K562 (cell line): ENCODE results near the gene ACTL10.
A peak's percentile ranks its signal among the peaks of the same experiment; 100 is the strongest.

Experiments
- HDAC1 ChIP-seq, 2 experiments: fragments of 450-650 bp; IDR thresholded peaks; 2 replicates each; pipeline ENCODE4 v1.6.1; 2016 to 2017; ENCODE audit warnings: inconsistent platforms in 1 of 2, mild to moderate bottlenecking in 1 of 2, moderate library complexity in 1 of 2
- SLC30A9 ChIP-seq: fragments of 250-450 bp; sonication (Bioruptor Pico); IDR thresholded peaks from 2 replicates; pipeline ENCODE4 v1.8.0; 2022; ENCODE audit warnings: mild to moderate bottlenecking, moderate library complexity
- TF ChIP-seq, protein P1 (sequence below), 3 experiments: IDR thresholded peaks in 2 of 3; conservative IDR thresholded peaks in 1 of 3; 2 replicates each; pipeline ENCODE4 v1.5.1; 2011 to 2012; ENCODE audit warnings: low read length in 3 of 3, mild to moderate bottlenecking in 3 of 3, control low read depth in 2 of 3, improper control_type of control experiment in 1 of 3, inconsistent platforms in 1 of 3, low read depth in 1 of 3, mixed read lengths in 1 of 3, moderate library complexity in 1 of 3; ENCODE audit not compliant: insufficient read depth in 2 of 3
- TF ChIP-seq, protein P2 (sequence below): fragments of 200-800 bp; sonication (Bioruptor generic); IDR thresholded peaks from 2 replicates; pipeline ENCODE4 v1.6.1; 2016; ENCODE audit warnings: missing genetic modification characterization, missing compliant biosample characterization

DNA sequence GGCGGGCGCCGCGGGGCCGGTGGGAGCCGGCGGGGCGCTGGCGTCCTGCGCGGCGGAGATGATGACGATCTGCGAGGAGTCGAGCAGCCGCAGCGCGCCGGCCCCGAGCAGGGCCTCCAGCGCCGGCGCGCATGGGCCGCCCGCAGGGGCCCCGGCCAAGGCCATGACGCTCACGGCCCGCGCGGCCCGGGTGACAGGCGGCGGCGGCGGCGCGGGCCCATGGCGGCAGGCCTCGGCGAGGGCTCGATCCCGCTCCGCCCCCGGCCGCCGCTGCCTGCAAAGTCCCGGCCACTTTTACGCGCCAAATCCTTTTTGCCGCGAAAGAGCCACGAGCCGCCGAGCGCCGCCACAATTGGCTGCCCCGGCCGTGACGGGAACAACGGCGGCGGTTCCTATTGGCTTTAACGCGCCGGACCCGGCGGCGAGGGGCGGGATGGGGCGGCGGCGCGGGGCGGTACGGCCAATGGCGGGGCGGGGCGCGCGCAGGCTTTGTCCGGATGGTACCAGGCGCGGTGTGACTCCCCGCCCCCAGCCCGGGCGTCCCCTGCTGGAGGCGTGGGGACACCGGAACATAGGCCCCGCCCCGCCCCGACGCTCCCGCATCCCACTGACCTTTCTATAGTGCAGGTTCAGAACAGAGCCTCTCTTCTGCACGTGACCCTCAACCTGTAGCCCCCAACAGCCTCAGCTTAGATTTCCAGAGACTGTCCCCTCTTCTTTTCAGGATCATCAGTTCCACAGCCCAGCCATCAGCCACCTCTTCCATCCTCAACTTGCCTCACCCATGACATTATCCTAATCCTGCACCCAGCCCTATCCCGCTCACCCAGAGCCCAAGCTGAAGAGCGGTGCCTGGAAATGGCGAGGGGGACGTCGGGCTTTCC lies 19.6 kb downstream of the ACTL10 start, which contains the start of gene E2F1:
- TF ChIP-seq, protein P1, sequence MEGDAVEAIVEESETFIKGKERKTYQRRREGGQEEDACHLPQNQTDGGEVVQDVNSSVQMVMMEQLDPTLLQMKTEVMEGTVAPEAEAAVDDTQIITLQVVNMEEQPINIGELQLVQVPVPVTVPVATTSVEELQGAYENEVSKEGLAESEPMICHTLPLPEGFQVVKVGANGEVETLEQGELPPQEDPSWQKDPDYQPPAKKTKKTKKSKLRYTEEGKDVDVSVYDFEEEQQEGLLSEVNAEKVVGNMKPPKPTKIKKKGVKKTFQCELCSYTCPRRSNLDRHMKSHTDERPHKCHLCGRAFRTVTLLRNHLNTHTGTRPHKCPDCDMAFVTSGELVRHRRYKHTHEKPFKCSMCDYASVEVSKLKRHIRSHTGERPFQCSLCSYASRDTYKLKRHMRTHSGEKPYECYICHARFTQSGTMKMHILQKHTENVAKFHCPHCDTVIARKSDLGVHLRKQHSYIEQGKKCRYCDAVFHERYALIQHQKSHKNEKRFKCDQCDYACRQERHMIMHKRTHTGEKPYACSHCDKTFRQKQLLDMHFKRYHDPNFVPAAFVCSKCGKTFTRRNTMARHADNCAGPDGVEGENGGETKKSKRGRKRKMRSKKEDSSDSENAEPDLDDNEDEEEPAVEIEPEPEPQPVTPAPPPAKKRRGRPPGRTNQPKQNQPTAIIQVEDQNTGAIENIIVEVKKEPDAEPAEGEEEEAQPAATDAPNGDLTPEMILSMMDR (IDR thresholded peaks at IDR 0.05 in 2 of 3, conservative IDR thresholded peaks at IDR 0.05 in 1 of 3; ENCODE audit: insufficient read depth in 2 of 3, low read depth in 1 of 3, low read length in 3 of 3): peak; percentile 23 to 43 (median 38); a peak in 3 of 6 replicates
- TF ChIP-seq, protein P2, sequence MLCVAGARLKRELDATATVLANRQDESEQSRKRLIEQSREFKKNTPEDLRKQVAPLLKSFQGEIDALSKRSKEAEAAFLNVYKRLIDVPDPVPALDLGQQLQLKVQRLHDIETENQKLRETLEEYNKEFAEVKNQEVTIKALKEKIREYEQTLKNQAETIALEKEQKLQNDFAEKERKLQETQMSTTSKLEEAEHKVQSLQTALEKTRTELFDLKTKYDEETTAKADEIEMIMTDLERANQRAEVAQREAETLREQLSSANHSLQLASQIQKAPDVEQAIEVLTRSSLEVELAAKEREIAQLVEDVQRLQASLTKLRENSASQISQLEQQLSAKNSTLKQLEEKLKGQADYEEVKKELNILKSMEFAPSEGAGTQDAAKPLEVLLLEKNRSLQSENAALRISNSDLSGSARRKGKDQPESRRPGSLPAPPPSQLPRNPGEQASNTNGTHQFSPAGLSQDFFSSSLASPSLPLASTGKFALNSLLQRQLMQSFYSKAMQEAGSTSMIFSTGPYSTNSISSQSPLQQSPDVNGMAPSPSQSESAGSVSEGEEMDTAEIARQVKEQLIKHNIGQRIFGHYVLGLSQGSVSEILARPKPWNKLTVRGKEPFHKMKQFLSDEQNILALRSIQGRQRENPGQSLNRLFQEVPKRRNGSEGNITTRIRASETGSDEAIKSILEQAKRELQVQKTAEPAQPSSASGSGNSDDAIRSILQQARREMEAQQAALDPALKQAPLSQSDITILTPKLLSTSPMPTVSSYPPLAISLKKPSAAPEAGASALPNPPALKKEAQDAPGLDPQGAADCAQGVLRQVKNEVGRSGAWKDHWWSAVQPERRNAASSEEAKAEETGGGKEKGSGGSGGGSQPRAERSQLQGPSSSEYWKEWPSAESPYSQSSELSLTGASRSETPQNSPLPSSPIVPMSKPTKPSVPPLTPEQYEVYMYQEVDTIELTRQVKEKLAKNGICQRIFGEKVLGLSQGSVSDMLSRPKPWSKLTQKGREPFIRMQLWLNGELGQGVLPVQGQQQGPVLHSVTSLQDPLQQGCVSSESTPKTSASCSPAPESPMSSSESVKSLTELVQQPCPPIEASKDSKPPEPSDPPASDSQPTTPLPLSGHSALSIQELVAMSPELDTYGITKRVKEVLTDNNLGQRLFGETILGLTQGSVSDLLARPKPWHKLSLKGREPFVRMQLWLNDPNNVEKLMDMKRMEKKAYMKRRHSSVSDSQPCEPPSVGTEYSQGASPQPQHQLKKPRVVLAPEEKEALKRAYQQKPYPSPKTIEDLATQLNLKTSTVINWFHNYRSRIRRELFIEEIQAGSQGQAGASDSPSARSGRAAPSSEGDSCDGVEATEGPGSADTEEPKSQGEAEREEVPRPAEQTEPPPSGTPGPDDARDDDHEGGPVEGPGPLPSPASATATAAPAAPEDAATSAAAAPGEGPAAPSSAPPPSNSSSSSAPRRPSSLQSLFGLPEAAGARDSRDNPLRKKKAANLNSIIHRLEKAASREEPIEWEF (CRISPR knock-in tag): no peak
- TF ChIP-seq HDAC1 (IDR thresholded peaks at IDR 0.05): no peak
- TF ChIP-seq SLC30A9 (CRISPR knock-in tag): no peak
